Ovary (tissue), 9 donors: ENCODE data around the gene CEMIP. TPM values are rescaled to one million over a fixed set of nuclear protein-coding genes. Genes with fewer than 3 reads are reported as not detected.

Experiments used
- DNase-seq, 5 donors: peaks; one replicate each; pipeline ENCODE4 v3.0.0-alpha.2; 2019 to 2020
- H3K27ac ChIP-seq, 2 donors: fragments of 200-600 bp; one replicate each; pipeline versions ENCODE4 v1.5.1 to v1.8.0; 2019 to 2022
- H3K27me3 ChIP-seq: fragments of 200-600 bp; one replicate; pipeline ENCODE4 v1.8.0; 2022
- H3K36me3 ChIP-seq: fragments of 200-600 bp; sonication (generic); one replicate; pipeline ENCODE4 v1.5.1; 2019
- H3K4me1 ChIP-seq: one replicate; pipeline ENCODE4 v1.8.1; 2013; ENCODE audit warnings: mild to moderate bottlenecking, moderate library complexity; ENCODE audit not compliant: insufficient read depth
- H3K4me3 ChIP-seq: fragments of 200-600 bp; sonication (generic); one replicate; pipeline ENCODE4 v1.5.1; 2017
- H3K9me3 ChIP-seq, 2 donors: fragments of 200-600 bp in 1 of 2; sonication (generic) in 1 of 2; one replicate each; pipeline versions ENCODE4 v1.5.1 to v1.8.1; 2013 to 2019; ENCODE audit warnings: mild to moderate bottlenecking in 1 of 2, moderate library complexity in 1 of 2
- EP300 ChIP-seq: sonication (generic); formaldehyde crosslinking; IDR thresholded peaks from one replicate; pipeline ENCODE4 v1.6.1; 2017; ENCODE audit warnings: antibody characterized with exemption
- POLR2A ChIP-seq: fragments of 450-650 bp; IDR thresholded peaks from one replicate; pipeline ENCODE4 v1.6.1; 2017; ENCODE audit warnings: antibody characterized with exemption, mild to moderate bottlenecking, moderate library complexity
- WGBS, 3 donors: extraction: QIAGEN DNeasy Blood & Tissue Kit in 1 of 3; methylation state at CpG; one replicate each; pipeline versions ENCODE4 v1.1.5 to v1.1.7; 2013 to 2017; 5-methylcytosine and 5-hydroxymethylcytosine counted together
- intact Hi-C, 4 donors: fragments of 100-400 bp; cut with DNase I; formaldehyde crosslinking; loops; one replicate each; pipeline versions ENCODE4 v1.11.0 to v1.15.1; 2022 to 2023
- polyA plus RNA-seq, 2 donors: library from polyadenylated mRNA; stranded (reverse); fragments of 200-250 nt in 1 of 2; fragments of 350-450 nt in 1 of 2; fragmentation: Illumina TruSeq in 1 of 2; extraction: RNeasy Lipid Tissue Mini Kit (QIAGEN cat#74804) in 1 of 2; gene quantifications; one replicate each; pipeline ENCODE4 v1.2.3, GENCODE V29; 2013 to 2014
- total RNA-seq, 7 donors: library from RNA; depleted of rRNA in 2 of 7; stranded (reverse); fragments of >200 nt in 2 of 7; fragmentation: NEBNext Ultra II Directional in 3 of 7; extraction: Animal tissue kit (Norgen Biotek cat#: 25700) in 3 of 7; gene quantifications; one replicate each; pipeline versions ENCODE4 v1.1.0 to v1.2.4, GENCODE V29; 2016 to 2023
- TF ChIP-seq, protein P1 (sequence below), 3 donors: fragments of 450-650 bp in 2 of 3; fragments of 200-600 bp in 1 of 3; IDR thresholded peaks; one replicate each; pipeline versions ENCODE4 v1.5.1 to v1.8.0; 2016 to 2022; ENCODE audit warnings: antibody characterized with exemption in 3 of 3, mild to moderate bottlenecking in 1 of 3
- donor health status: DM: no; HTN: no; CAD: no; lungs with moderate emphysema.
- donor health status: DM: no; HTN: no; CAD: no.
- donor health status: Bipolar disorder and iron deficiency.
- donor health status: DM: yes; HTN: yes; CAD: no.
- donor health status: DM: no; HTN: no; CAD: no.
- donor health status: DM: yes; HTN: yes; CAD: no.

Gene CEMIP
- total and polyA plus RNA-seq, 9 donors = 2.2 to 12.3 (median 4.7) TPM

DNA sequence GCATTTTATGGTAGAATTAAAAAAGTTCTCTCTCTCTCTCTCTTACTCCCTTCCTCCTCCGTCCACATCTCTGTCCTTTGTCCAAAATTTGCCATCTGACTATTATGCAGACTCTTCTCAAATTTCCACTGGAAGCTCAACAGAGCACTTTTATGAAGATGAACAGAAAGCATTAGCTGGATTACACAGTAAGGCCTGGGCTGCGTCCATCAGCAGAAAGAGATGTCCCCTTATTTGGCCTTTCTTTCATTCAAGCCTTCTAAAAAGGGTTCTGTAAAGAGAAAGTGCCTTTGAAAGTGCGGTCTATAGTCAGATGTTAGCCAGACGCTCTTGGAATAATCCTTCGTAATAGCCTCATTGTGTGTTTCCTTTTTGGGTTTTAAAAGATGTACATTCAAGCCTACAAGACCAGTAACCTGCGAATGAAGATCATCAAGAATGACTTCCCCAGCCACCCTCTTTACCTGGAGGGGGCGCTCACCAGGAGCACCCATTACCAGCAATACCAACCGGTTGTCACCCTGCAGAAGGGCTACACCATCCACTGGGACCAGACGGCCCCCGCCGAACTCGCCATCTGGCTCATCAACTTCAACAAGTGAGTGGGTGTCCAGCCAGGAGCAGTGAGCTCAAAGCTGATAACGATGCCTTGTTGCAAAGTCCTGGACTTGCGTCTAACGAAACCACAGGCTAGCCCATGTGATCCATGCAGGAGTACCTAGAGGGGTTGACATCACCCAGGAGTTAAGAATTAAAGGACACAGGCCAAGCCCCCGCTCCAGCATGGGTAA, 157.3 kb downstream of the CEMIP start:
- Histone ChIP-seq H3K4me3 (no peak overlapping the region), H3K27ac (no peak overlapping the region), H3K9me3 (no peaks in the 10 kb centered on the region), H3K27me3 (no peaks in the 10 kb centered on the region), H3K4me1 (peaks cover 7% of the 10 kb centered on the region), H3K36me3 (no peaks in the 10 kb centered on the region)
- 89 to 96% (median 95%) methylated on average over 15 to 16 of the region's 16 CpGs for WGBS, 3 donors
- no peak for DNase-seq
- TF ChIP-seq EP300 = no peak
- TF ChIP-seq POLR2A = no peak
- TF ChIP-seq, protein P1, sequence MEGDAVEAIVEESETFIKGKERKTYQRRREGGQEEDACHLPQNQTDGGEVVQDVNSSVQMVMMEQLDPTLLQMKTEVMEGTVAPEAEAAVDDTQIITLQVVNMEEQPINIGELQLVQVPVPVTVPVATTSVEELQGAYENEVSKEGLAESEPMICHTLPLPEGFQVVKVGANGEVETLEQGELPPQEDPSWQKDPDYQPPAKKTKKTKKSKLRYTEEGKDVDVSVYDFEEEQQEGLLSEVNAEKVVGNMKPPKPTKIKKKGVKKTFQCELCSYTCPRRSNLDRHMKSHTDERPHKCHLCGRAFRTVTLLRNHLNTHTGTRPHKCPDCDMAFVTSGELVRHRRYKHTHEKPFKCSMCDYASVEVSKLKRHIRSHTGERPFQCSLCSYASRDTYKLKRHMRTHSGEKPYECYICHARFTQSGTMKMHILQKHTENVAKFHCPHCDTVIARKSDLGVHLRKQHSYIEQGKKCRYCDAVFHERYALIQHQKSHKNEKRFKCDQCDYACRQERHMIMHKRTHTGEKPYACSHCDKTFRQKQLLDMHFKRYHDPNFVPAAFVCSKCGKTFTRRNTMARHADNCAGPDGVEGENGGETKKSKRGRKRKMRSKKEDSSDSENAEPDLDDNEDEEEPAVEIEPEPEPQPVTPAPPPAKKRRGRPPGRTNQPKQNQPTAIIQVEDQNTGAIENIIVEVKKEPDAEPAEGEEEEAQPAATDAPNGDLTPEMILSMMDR (IDR thresholded peaks at IDR 0.05) = no peak
- intact Hi-C loops = no loop called here

DNA sequence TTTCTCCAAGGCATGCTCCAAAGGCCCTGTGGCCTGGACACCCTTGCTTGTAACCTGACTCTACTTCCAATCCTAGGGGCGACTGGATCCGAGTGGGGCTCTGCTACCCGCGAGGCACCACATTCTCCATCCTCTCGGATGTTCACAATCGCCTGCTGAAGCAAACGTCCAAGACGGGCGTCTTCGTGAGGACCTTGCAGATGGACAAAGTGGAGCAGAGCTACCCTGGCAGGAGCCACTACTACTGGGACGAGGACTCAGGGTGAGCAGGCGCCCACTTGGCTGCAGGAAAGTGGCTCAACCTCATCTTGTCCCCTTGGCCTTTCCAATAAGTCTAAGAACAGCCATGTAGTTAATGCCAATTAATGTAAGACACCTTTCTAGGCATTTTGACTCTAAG, 158.5 kb downstream of the CEMIP start:
- Histone ChIP-seq H3K9me3 (no peaks in the 10 kb centered on the region), H3K27me3 (no peaks in the 10 kb centered on the region), H3K36me3 (no peaks in the 10 kb centered on the region), H3K4me1 (peaks cover 6% of the 10 kb centered on the region), H3K4me3 (no peak overlapping the region), H3K27ac (no peak overlapping the region)
- intact Hi-C loops = no loop called here
- no peak for TF ChIP-seq EP300
- TF ChIP-seq, protein P1 (IDR thresholded peaks at IDR 0.05) = no peak
- no peak for TF ChIP-seq POLR2A
- no peak for DNase-seq
- 95 to 96% (median 95%) methylated on average over 12 of the region's 12 CpGs for WGBS, 3 donors

DNA sequence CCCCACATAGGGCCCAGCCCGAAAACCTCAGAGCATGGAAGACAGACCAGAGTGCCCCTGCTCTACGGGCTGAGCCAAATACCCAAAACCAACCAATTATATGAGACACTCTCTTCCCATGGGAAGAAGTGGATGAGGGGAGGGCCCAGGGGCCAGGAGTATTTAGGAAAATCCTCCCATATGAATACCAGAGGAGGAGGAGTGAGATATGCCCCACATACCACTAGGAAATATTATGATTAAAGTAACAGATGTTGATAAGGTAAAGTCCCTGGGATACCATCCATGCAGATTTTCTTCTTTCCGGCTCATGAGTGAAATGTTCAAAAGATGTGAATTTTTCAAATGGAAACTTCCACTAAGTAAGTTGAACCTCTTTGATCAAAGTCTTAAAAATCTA, 160.0 kb downstream of the CEMIP start:
- no peaks in the 10 kb centered on the region for H3K27me3 ChIP-seq
- H3K4me1 ChIP-seq = no peaks in the 10 kb centered on the region
- no peaks in the 10 kb centered on the region for H3K9me3 ChIP-seq
- TF ChIP-seq, protein P1 (IDR thresholded peaks at IDR 0.05) = no peak
- TF ChIP-seq EP300 = no peak
- no peak for TF ChIP-seq POLR2A
- no peak for DNase-seq
- no peak overlapping the region for H3K4me3 ChIP-seq
- WGBS, 3 donors = 93 to 96% (median 95%) methylated on average over 3 of the region's 3 CpGs
- no peaks in the 10 kb centered on the region for H3K36me3 ChIP-seq
- intact Hi-C loops = no loop called here
- no peak overlapping the region for H3K27ac ChIP-seq

DNA sequence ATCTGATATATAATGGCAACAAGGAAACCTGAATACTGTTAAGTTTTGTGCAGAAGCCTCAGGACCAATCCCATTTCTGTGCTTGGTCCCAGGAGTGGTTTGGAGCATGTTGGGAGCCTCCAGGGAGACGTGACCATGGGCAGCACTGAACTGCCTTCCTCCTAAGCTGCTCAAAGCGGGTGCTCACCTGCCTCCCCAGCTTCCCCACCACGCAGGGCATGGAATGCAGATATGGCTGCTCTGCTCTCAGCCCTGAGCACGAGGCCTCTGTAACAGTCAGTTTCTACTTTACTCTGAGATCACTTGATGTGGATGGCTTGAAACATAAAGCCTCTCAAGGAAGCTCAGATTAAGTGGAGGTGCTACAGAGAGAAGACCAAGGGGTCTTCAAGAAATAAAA, 161.2 kb downstream of the CEMIP start:
- TF ChIP-seq EP300 (no peak), POLR2A (no peak)
- TF ChIP-seq, protein P1 (IDR thresholded peaks at IDR 0.05) = no peak
- H3K36me3 ChIP-seq = no peaks in the 10 kb centered on the region
- no peaks in the 10 kb centered on the region for H3K9me3 ChIP-seq
- no peak overlapping the region for H3K4me3 ChIP-seq
- H3K27me3 ChIP-seq = no peaks in the 10 kb centered on the region
- no peak overlapping the region for H3K27ac ChIP-seq
- 91 to 96% (median 93%) methylated on average over 4 of the region's 4 CpGs for WGBS, 3 donors
- no peaks in the 10 kb centered on the region for H3K4me1 ChIP-seq
- DNase-seq = no peak
- intact Hi-C loops = no loop called here
